ENCODE data around the gene TLE7. TPM values are rescaled to one million over a fixed set of nuclear protein-coding genes. Genes with fewer than 3 reads are reported as not detected.

TLE7 gene
- total RNA-seq, 1 experiment from 2014 or later: not detected

Other genes with a start within 250 kb of the TLE7 start
- gene HYDIN, start 211.3 kb downstream of the TLE7 start, total RNA-seq (2014; rRNA removed; shearing (Covaris generic)): under 0.01 and 0.39 TPM in 2 replicates
- gene CMTR2, start 152.7 kb downstream of the TLE7 start, total RNA-seq (2014; rRNA removed; shearing (Covaris generic)): 26.5 and 28.8 TPM in 2 replicates
- 1.2 and 3.2 TPM in 2 replicates for gene CALB2, start 83.3 kb downstream of the TLE7 start, total RNA-seq (2014; rRNA removed; shearing (Covaris generic))
- 9.1 and 10.2 TPM in 2 replicates for gene ZNF23, start 20.2 kb upstream of the TLE7 start, total RNA-seq (2014; rRNA removed; shearing (Covaris generic))
- 2.2 and 3.8 TPM in 2 replicates for gene ZNF19, start 47.3 kb upstream of the TLE7 start, total RNA-seq (2014; rRNA removed; shearing (Covaris generic))
- not detected in 2 replicates for gene CHST4, start 84.4 kb upstream of the TLE7 start, total RNA-seq (2014; rRNA removed; shearing (Covaris generic))
- not detected in 2 replicates for gene TAT, start 135.0 kb upstream of the TLE7 start, total RNA-seq (2014; rRNA removed; shearing (Covaris generic))
- not detected in 2 replicates for gene MARVELD3, start 184.1 kb upstream of the TLE7 start, total RNA-seq (2014; rRNA removed; shearing (Covaris generic))